ENCODE data around the gene CENATAC. TPM values are rescaled to one million over a fixed set of nuclear protein-coding genes. Genes with fewer than 3 reads are reported as not detected.
A peak's percentile ranks its signal among the peaks of the same experiment; 100 is the strongest.

The CENATAC gene
- total and polyA plus RNA-seq, 9 of the 15 experiments (the other 6 are each of a cell fraction or from before 2014, with no cell fraction given) = 2.4 to 25.5 (median 13.7) TPM

- TF ChIP-seq ZBTB40 (IDR thresholded peaks at IDR 0.05) = no peak
- no peak for TF ChIP-seq ZBTB40 (CRISPR knock-in tag; IDR thresholded peaks at IDR 0.05)
- TF ChIP-seq HDAC8 (tag; IDR thresholded peaks at IDR 0.05) = no peak
- TF ChIP-seq NFRKB (IDR thresholded peaks at IDR 0.05; ENCODE audit: low read depth) = no peak
- peak; percentile 92; the same call in 1 of the 2 replicates for TF ChIP-seq ATF6 (CRISPR knock-in tag; IDR thresholded peaks at IDR 0.05)
- TF ChIP-seq ZMIZ1 (IDR thresholded peaks at IDR 0.05; ENCODE audit: low read depth in 2 of 2, low read length in 2 of 2) = no peak
- peak; percentile 66; the same call in 1 of the 2 replicates for TF ChIP-seq MTA3 (IDR thresholded peaks at IDR 0.05; ENCODE audit: borderline replicate concordance)
- no peak for TF ChIP-seq CREBBP (IDR thresholded peaks at IDR 0.05; ENCODE audit: low read depth, low read length)
- TF ChIP-seq PHTF2 (CRISPR knock-in tag; IDR thresholded peaks at IDR 0.05) = no peak
- TF ChIP-seq ZNF232 (CRISPR knock-in tag; IDR thresholded peaks at IDR 0.05) = no peak
- TF ChIP-seq FUS (optimal IDR thresholded peaks at IDR 0.05; ENCODE audit: low read depth, low read length) = no peak
- peak; percentile 94 for TF ChIP-seq RNF2 (IDR thresholded peaks at IDR 0.05)
- TF ChIP-seq EHMT2 (IDR thresholded peaks at IDR 0.05) = no peak
- TF ChIP-seq ZNF347 (CRISPR knock-in tag; IDR thresholded peaks at IDR 0.05; ENCODE audit: low read depth) = no peak
These were observed 32.5 kb downstream of the CENATAC start, which contains the start of gene SLC37A4 (continued) for GRCh38 chr11:119030329-119031047.
